HG02943 (cell line): ENCODE data around the gene RLF.

Experiments used
- ATAC-seq: cut with Tn5 transposase; IDR thresholded peaks from one replicate; pipeline ENCODE4 v1.9.1; 2021; ENCODE audit warnings: mild to moderate bottlenecking, low read depth, moderate library complexity; ENCODE audit not compliant: unreplicated experiment

The RLF gene

GRCh38 chr1:40265919-40266318 is 104.7 kb downstream of the RLF start:
- no peak for ATAC-seq

GRCh38 chr1:40266786-40267535 is 105.8 kb downstream of the RLF start:
- no peak for ATAC-seq

GRCh38 chr1:40267767-40268187 is 106.6 kb downstream of the RLF start:
- no peak for ATAC-seq

- no peak for ATAC-seq
Observed at GRCh38 chr1:40268211-40268610, 107.0 kb downstream of the RLF start.

- no peak for ATAC-seq
Observed at GRCh38 chr1:40270152-40270834, 109.1 kb downstream of the RLF start.

GRCh38 chr1:40272653-40273213 is 111.5 kb downstream of the RLF start:
- no peak for ATAC-seq

GRCh38 chr1:40273547-40274166 is 112.5 kb downstream of the RLF start:
- ATAC-seq = no peak

GRCh38 chr1:40274331-40274730 is 113.1 kb downstream of the RLF start:
- ATAC-seq = no peak

- ATAC-seq = no peak
Observed at GRCh38 chr1:40276122-40276521, 114.9 kb downstream of the RLF start.

GRCh38 chr1:40281853-40282252 is 120.7 kb downstream of the RLF start:
- ATAC-seq = no peak
